Spleen (tissue), 11 donors: ENCODE data around the gene BOK. TPM values are rescaled to one million over a fixed set of nuclear protein-coding genes. Genes with fewer than 3 reads are reported as not detected.

Experiments used
- DNase-seq: peaks from one replicate; pipeline ENCODE4 v3.0.0-alpha.2; 2020
- H3K27ac ChIP-seq, 8 donors: fragments of 200-600 bp; sonication (generic) in 7 of 8; 1 replicate in 4 of 8; 2 replicates in 4 of 8; pipeline versions ENCODE4 v1.5.0 to v1.8.0; 2016 to 2021; ENCODE audit warnings: inconsistent platforms in 4 of 8, mild to moderate bottlenecking in 4 of 8, moderate library complexity in 1 of 8
- H3K27me3 ChIP-seq, 7 donors: fragments of 200-600 bp; sonication (generic) in 6 of 7; replicated peaks in 1 of 7; 1 replicate in 4 of 7; 2 replicates in 3 of 7; pipeline versions ENCODE4 v1.5.0 to v1.8.0; 2016 to 2021; ENCODE audit warnings: inconsistent platforms in 3 of 7, mild to moderate bottlenecking in 1 of 7
- H3K36me3 ChIP-seq, 6 donors: fragments of 200-600 bp; sonication (generic) in 5 of 6; 1 replicate in 4 of 6; 2 replicates in 2 of 6; pipeline versions ENCODE4 v1.5.0 to v1.8.0; 2016 to 2021; ENCODE audit warnings: inconsistent platforms in 2 of 6
- H3K4me1 ChIP-seq, 6 donors: fragments of 200-600 bp; sonication (generic) in 5 of 6; 1 replicate in 3 of 6; 2 replicates in 3 of 6; pipeline versions ENCODE4 v1.5.0 to v1.8.0; 2016 to 2021; ENCODE audit warnings: inconsistent platforms in 3 of 6
- H3K4me3 ChIP-seq, 8 donors: fragments of 200-600 bp; sonication (generic) in 7 of 8; 1 replicate in 4 of 8; 2 replicates in 4 of 8; pipeline versions ENCODE4 v1.5.0 to v1.8.0; 2016 to 2021; ENCODE audit warnings: inconsistent platforms in 4 of 8, mild to moderate bottlenecking in 4 of 8, moderate library complexity in 2 of 8
- H3K9me3 ChIP-seq, 8 donors: fragments of 200-600 bp; sonication (generic) in 7 of 8; 1 replicate in 4 of 8; 2 replicates in 4 of 8; pipeline versions ENCODE4 v1.5.0 to v1.8.0; 2016 to 2021; ENCODE audit warnings: inconsistent platforms in 4 of 8
- CTCF ChIP-seq, 11 experiments: fragments of 200-600 bp in 7 of 11; fragments of 450-650 bp in 4 of 11; sonication (generic) in 4 of 11; IDR thresholded peaks in 8 of 11; conservative IDR thresholded peaks in 3 of 11; 1 replicate in 7 of 11; 2 replicates in 4 of 11; pipeline versions ENCODE4 v1.4.0 to v1.8.0; 2016 to 2021; ENCODE audit warnings: antibody characterized with exemption in 11 of 11, inconsistent platforms in 4 of 11, mild to moderate bottlenecking in 1 of 11
- POLR2A ChIP-seq, 3 donors: fragments of 450-650 bp; IDR thresholded peaks; one replicate each; pipeline ENCODE4 v1.5.1; 2017; ENCODE audit warnings: antibody characterized with exemption in 3 of 3, mild to moderate bottlenecking in 1 of 3
- POLR2AphosphoS5 ChIP-seq, 3 donors: sonication (generic); formaldehyde crosslinking; IDR thresholded peaks; one replicate each; pipeline ENCODE4 v1.5.1; 2017; ENCODE audit warnings: antibody characterized with exemption in 3 of 3
- WGBS, 5 donors: extraction: QIAGEN DNeasy Blood & Tissue Kit in 3 of 5; methylation state at CpG; one replicate each; pipeline versions ENCODE4 v1.1.5 to v1.1.7; 2013 to 2018; 5-methylcytosine and 5-hydroxymethylcytosine counted together
- intact Hi-C: fragments of 100-400 bp; cut with DNase I; formaldehyde crosslinking; loops from one replicate; pipeline ENCODE4 v1.15.0; 2023; ENCODE audit warnings: low total_unique reads
- polyA plus RNA-seq, 3 donors: library from polyadenylated mRNA; stranded (reverse); fragments of 200-250 nt; gene quantifications; one replicate each; pipeline ENCODE4 v1.2.1, GENCODE V29; 2013
- total RNA-seq, 7 donors: library from RNA; depleted of rRNA in 3 of 7; stranded (reverse); fragments of >200 nt in 3 of 7; fragmentation: NEBNext Ultra II Directional in 4 of 7; extraction: Animal tissue kit (Norgen Biotek cat#: 25700) in 4 of 7; gene quantifications; one replicate each; pipeline versions ENCODE4 v1.1.0 to v1.2.1, GENCODE V29; 2016 to 2021
- donor health status: healthy with polysubstance abuse.
- donor health status: DM: no; HTN: no; CAD: no; lungs with moderate emphysema.
- donor health status: DM: no; HTN: no; CAD: no.
- donor health status: Bipolar disorder and iron deficiency.
- donor health status: healthy.
- donor health status: DM: no; HTN: no; CAD: no.
- donor health status: DM: yes; HTN: yes; CAD: no.

BOK gene
- total and polyA plus RNA-seq, 10 donors: 3.0 to 19.4 (median 7.5) TPM

GRCh38 chr2:241608881-241609280, 50.3 kb downstream of the BOK start:
- Histone ChIP-seq H3K4me3 (no peak overlapping the region), H3K9me3 (no peaks in the 10 kb centered on the region), H3K27ac (no peak overlapping the region), H3K36me3 (peaks cover 0 to 49% (median 18%) of the 10 kb centered on the region in 6 donors), H3K27me3 (no peaks in the 10 kb centered on the region), H3K4me1 (peaks cover 4 to 33% (median 23%) of the 10 kb centered on the region in 6 donors)
- no peak for TF ChIP-seq POLR2AphosphoS5 (IDR thresholded peaks at IDR 0.05)
- TF ChIP-seq POLR2A (IDR thresholded peaks at IDR 0.05): no peak
- no peak for TF ChIP-seq CTCF (IDR thresholded peaks at IDR 0.05 in 8 of 11, conservative IDR thresholded peaks at IDR 0.05 in 3 of 11)
- WGBS, 5 donors: 51 to 66% (median 53%) methylated on average over 10 of the region's 10 CpGs
- DNase-seq: no peak
- intact Hi-C loops: no loop called here

GRCh38 chr2:241609859-241610793, 51.6 kb downstream of the BOK start:
- Histone ChIP-seq H3K27me3 (no peaks in the 10 kb centered on the region), H3K4me3 (peak overlapping the region; percentile 43 to 72 (median 50)), H3K36me3 (peaks cover 0 to 37% (median 12%) of the 10 kb centered on the region in 6 donors), H3K4me1 (peaks cover 4 to 33% (median 23%) of the 10 kb centered on the region in 6 donors), H3K27ac (peak overlapping the region in 7 of 8 donors; percentile 46 to 79 (median 65)), H3K9me3 (no peaks in the 10 kb centered on the region)
- peak; percentile 96 for DNase-seq
- intact Hi-C loops: loop anchor here (5.0 kb wide), 1 partner anchor 253 kb away; the partner anchor contains the start of gene FARP2
- TF ChIP-seq POLR2A (IDR thresholded peaks at IDR 0.05) (no peak), CTCF (IDR thresholded peaks at IDR 0.05 in 8 of 11, conservative IDR thresholded peaks at IDR 0.05 in 3 of 11) (peak; percentile 22 to 89 (median 80)), POLR2AphosphoS5 (IDR thresholded peaks at IDR 0.05) (peak; percentile 60 to 85 (median 75))
- 8 to 9% (median 8%) methylated on average over 33 to 76 of the region's 76 CpGs for WGBS, 5 donors

GRCh38 chr2:241611062-241611461, 52.5 kb downstream of the BOK start:
- intact Hi-C loops: loop anchor here (5.0 kb wide), 1 partner anchor 254 kb away; the partner anchor contains the start of gene FARP2
- Histone ChIP-seq H3K36me3 (peaks cover 0 to 36% (median 3%) of the 10 kb centered on the region in 6 donors), H3K4me3 (no peak overlapping the region), H3K9me3 (no peaks in the 10 kb centered on the region), H3K4me1 (peaks cover 4 to 36% (median 23%) of the 10 kb centered on the region in 6 donors), H3K27ac (peak overlapping the region in 3 of 8 donors; percentile 48 to 75 (median 65)), H3K27me3 (no peaks in the 10 kb centered on the region)
- TF ChIP-seq CTCF (IDR thresholded peaks at IDR 0.05 in 8 of 11, conservative IDR thresholded peaks at IDR 0.05 in 3 of 11) (no peak), POLR2A (IDR thresholded peaks at IDR 0.05) (no peak), POLR2AphosphoS5 (IDR thresholded peaks at IDR 0.05) (no peak)
- no peak for DNase-seq
- WGBS, 5 donors: 92 to 98% (median 96%) methylated on average over 10 to 13 of the region's 13 CpGs
